Left ventricle myocardium superior (tissue), 1 donor: Measurements from ENCODE around the gene SDSL. TPM values are rescaled to one million over a fixed set of nuclear protein-coding genes. Genes with fewer than 3 reads are reported as not detected.

Source experiments
- ATAC-seq: fragments of 200-7000 bp; cut with Tn5 transposase; one replicate; pipeline ENCODE4 v1.9.1; 2020; ENCODE audit warnings: mild to moderate bottlenecking, moderate library complexity
- DNase-seq: peaks from one replicate; pipeline ENCODE4 v3.0.0-alpha.2; 2020
- intact Hi-C: fragments of 100-400 bp; cut with micrococcal nuclease; formaldehyde crosslinking; loops from one replicate; pipeline ENCODE4 v1.11.0; 2022
- total RNA-seq: library from RNA; stranded (reverse); fragmentation: NEBNext Ultra II Directional; extraction: Animal tissue kit (Norgen Biotek cat#: 25700); gene quantifications from one replicate; pipeline ENCODE4 v1.2.1, GENCODE V29; 2021
- donor health status: DM: no; HTN: yes; CAD: no; lungs with severe emphysema.

The SDSL gene
- total RNA-seq, 1 donor from 2014 or later: 7.6 TPM

GRCh38 chr12:113414519-113415038 lies 7.6 kb upstream of the SDSL start:
- intact Hi-C loops: no loop called here
- ATAC-seq (no peak), DNase-seq (no peak)

- ATAC-seq (peak; percentile 38), DNase-seq (no peak)
- intact Hi-C loops: no loop called here
These were observed 6.0 kb upstream of the SDSL start for GRCh38 chr12:113416091-113416754.

- no peak for DNase-seq
- ATAC-seq: no peak
- intact Hi-C loops: no loop called here
These were observed 3.8 kb upstream of the SDSL start for GRCh38 chr12:113418213-113418879.

GRCh38 chr12:113420996-113421595 lies 1.1 kb upstream of the SDSL start:
- intact Hi-C loops: loop anchor here (10.0 kb wide), 1 partner anchor 106 kb away; no protein-coding TSS in a partner anchor
- no peak for ATAC-seq

GRCh38 chr12:113422886-113423669 lies 898 bp downstream of the SDSL start:
- no peak for ATAC-seq
- intact Hi-C loops: loop anchor here (10.0 kb wide), 1 partner anchor 108 kb away; no protein-coding TSS in a partner anchor
- DNase-seq: no peak

More at GRCh38 chr12:113420996-113421595, 1.1 kb upstream of the SDSL start:
- no peak for DNase-seq

- no peak for DNase-seq
- intact Hi-C loops: loop anchor here (10.0 kb wide), 1 partner anchor 110 kb away; no protein-coding TSS in a partner anchor
- no peak for ATAC-seq
These were observed 2.3 kb downstream of the SDSL start for GRCh38 chr12:113424456-113424855.

GRCh38 chr12:113424915-113425823 lies 3.0 kb downstream of the SDSL start:
- DNase-seq: peak; percentile 67
- intact Hi-C loops: loop anchor here (10.0 kb wide), 1 partner anchor 110 kb away; no protein-coding TSS in a partner anchor

GRCh38 chr12:113425960-113426453 lies 3.8 kb downstream of the SDSL start:
- intact Hi-C loops: loop anchor here (10.0 kb wide), 1 partner anchor 111 kb away; no protein-coding TSS in a partner anchor
- no peak for ATAC-seq
- DNase-seq: no peak

More at GRCh38 chr12:113424915-113425823, 3.0 kb downstream of the SDSL start:
- peak; percentile 50 for ATAC-seq

- intact Hi-C loops: loop anchor here (10.0 kb wide), 1 partner anchor 113 kb away; no protein-coding TSS in a partner anchor
- DNase-seq: no peak
- no peak for ATAC-seq
These were observed 5.7 kb downstream of the SDSL start for GRCh38 chr12:113427882-113428281.

GRCh38 chr12:113428482-113428881 lies 6.3 kb downstream of the SDSL start:
- ATAC-seq: no peak
- intact Hi-C loops: loop anchor here (10.0 kb wide), 1 partner anchor 114 kb away; no protein-coding TSS in a partner anchor

GRCh38 chr12:113432986-113433385 lies 10.8 kb downstream of the SDSL start:
- no peak for DNase-seq
- no peak for ATAC-seq
- intact Hi-C loops: no loop called here

More at GRCh38 chr12:113428482-113428881, 6.3 kb downstream of the SDSL start:
- DNase-seq: no peak

- no peak for DNase-seq
- ATAC-seq: no peak
- intact Hi-C loops: no loop called here
These were observed 13.2 kb downstream of the SDSL start for GRCh38 chr12:113435367-113435766.

- intact Hi-C loops: no loop called here
- ATAC-seq (no peak), DNase-seq (no peak)
These were observed 14.4 kb downstream of the SDSL start for GRCh38 chr12:113436586-113436985.

- intact Hi-C loops: no loop called here
- ATAC-seq (no peak), DNase-seq (no peak)
These were observed 15.0 kb downstream of the SDSL start for GRCh38 chr12:113436993-113437728.

GRCh38 chr12:113437729-113438100 lies 15.5 kb downstream of the SDSL start:
- DNase-seq: no peak
- intact Hi-C loops: no loop called here
- no peak for ATAC-seq

GRCh38 chr12:113438523-113439300 lies 16.5 kb downstream of the SDSL start:
- no peak for DNase-seq
- ATAC-seq: no peak
- intact Hi-C loops: no loop called here

- DNase-seq (no peak), ATAC-seq (no peak)
- intact Hi-C loops: no loop called here
These were observed 17.1 kb downstream of the SDSL start for GRCh38 chr12:113439301-113439597.
